Left lung (tissue), 14 donors: ENCODE data around the gene OR10K2. TPM values are rescaled to one million over a fixed set of nuclear protein-coding genes. Genes with fewer than 3 reads are reported as not detected.

Source experiments
- ATAC-seq: fragments of 200-7000 bp; cut with Tn5 transposase; one replicate; pipeline ENCODE4 v1.9.1; 2020; ENCODE audit warnings: moderate library complexity
- DNase-seq, 4 donors: peaks; one replicate each; pipeline ENCODE4 v3.0.0-alpha.2; 2013 to 2020
- H3K27ac ChIP-seq, 2 donors: fragments of 200-600 bp; sonication (generic) in 1 of 2; one replicate each; pipeline versions ENCODE4 v1.5.0 to v1.8.0; 2020 to 2021
- H3K27me3 ChIP-seq, 2 donors: fragments of 200-600 bp; sonication (generic) in 1 of 2; one replicate each; pipeline versions ENCODE4 v1.5.0 to v1.8.0; 2020 to 2021
- H3K36me3 ChIP-seq, 2 donors: fragments of 200-600 bp; sonication (generic) in 1 of 2; one replicate each; pipeline versions ENCODE4 v1.5.0 to v1.8.0; 2020 to 2021
- H3K4me1 ChIP-seq, 2 donors: fragments of 200-600 bp; one replicate each; pipeline ENCODE4 v1.8.0; 2021
- H3K4me3 ChIP-seq, 2 donors: fragments of 200-600 bp; sonication (generic) in 1 of 2; one replicate each; pipeline versions ENCODE4 v1.5.0 to v1.8.0; 2020 to 2021; ENCODE audit warnings: mild to moderate bottlenecking in 1 of 2
- H3K9me3 ChIP-seq, 2 donors: fragments of 200-600 bp; sonication (generic) in 1 of 2; one replicate each; pipeline versions ENCODE4 v1.5.0 to v1.8.0; 2020 to 2021
- intact Hi-C, 2 donors: fragments of 100-400 bp; cut with DNase I; formaldehyde crosslinking; loops; one replicate each; pipeline versions ENCODE4 v1.11.2 to v1.14.2; 2022
- long read RNA-seq, 12 donors: library from polyadenylated mRNA in 2 of 12; unstranded in 2 of 12; transcript quantifications; one replicate each; pipeline ENCODE4 v2.0.0 and lab custom pipeline, GENCODE V29; 2019 to 2026
- polyA plus RNA-seq, 6 donors: library from polyadenylated mRNA; unstranded; fragments of 120-200 nt; gene quantifications; one replicate each; pipeline ENCODE4 v1.2.1, GENCODE V29; 2013; ENCODE audit not compliant: insufficient read length in 6 of 6
- total RNA-seq, 2 donors: library from RNA; stranded (reverse); fragmentation: NEBNext Ultra II Directional; extraction: Animal tissue kit (Norgen Biotek cat#: 25700); gene quantifications; one replicate each; pipeline ENCODE4 v1.2.1, GENCODE V29; 2021
- TF ChIP-seq, protein P1 (sequence below), 2 donors: fragments of 200-600 bp; sonication (generic) in 1 of 2; IDR thresholded peaks; one replicate each; pipeline versions ENCODE4 v1.5.0 to v1.8.0; 2021; ENCODE audit warnings: antibody characterized with exemption in 2 of 2
- donor health status: DM: no; HTN: yes; CAD: no.
- donor health status: DM: no; HTN: no; CAD: no.

Gene OR10K2, protein sequence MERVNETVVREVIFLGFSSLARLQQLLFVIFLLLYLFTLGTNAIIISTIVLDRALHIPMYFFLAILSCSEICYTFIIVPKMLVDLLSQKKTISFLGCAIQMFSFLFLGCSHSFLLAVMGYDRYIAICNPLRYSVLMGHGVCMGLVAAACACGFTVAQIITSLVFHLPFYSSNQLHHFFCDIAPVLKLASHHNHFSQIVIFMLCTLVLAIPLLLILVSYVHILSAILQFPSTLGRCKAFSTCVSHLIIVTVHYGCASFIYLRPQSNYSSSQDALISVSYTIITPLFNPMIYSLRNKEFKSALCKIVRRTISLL
- not detected for total RNA-seq
- under 1 TPM in 1 of 6 donors, not detected in 5; 0.09 TPM for polyA plus RNA-seq
- long read RNA-seq, donor 1 = 0 reads
- long read RNA-seq, donor 2 = 0 reads
- long read RNA-seq, donor 3 = 0 reads
- long read RNA-seq, donor 4 = 0 reads
- long read RNA-seq, donor 5 = 0 reads
- long read RNA-seq, donor 6 = 0 reads
- long read RNA-seq, donor 7 = 0 reads
- long read RNA-seq, donor 8 = 0 reads
- long read RNA-seq, donor 9 = 0 reads
- long read RNA-seq, donor 10 = 0 reads
- long read RNA-seq, donor 11 = 0 reads
- long read RNA-seq, donor 12 = 0 reads

DNA sequence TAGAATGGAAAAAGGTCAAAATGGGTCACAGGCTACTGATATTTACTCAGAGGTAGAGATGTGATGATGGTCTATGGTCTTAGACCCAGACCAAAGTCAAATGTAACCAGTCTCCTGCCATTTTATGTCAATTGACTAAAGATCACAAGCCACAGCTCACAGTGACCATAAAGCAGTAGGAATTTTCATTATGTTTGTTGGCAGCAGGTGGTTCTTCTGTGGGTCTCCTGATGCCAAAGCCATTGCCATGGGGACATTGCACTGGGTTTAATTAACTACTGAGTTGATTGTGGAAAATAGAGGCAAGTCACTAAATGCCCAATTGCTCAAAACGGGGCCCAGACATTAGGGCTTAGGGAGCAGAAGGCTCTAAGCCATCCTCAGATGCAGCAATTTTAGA lies at the start of gene OR10K2:
Gene OR10K2 (minus strand): TSS at position 101 of the 400 bp plus-strand sequence. CDS start 5,371 bp downstream, outside the sequence.
- ATAC-seq (no peak), DNase-seq (no peak)
- H3K4me3 ChIP-seq = no peak within 1 kb of the TSS
- H3K4me1 ChIP-seq = peaks cover 0 to 12% of the 10 kb centered on the region in 2 donors
- H3K27ac ChIP-seq = no peak within 1 kb of the TSS
- peaks cover 0 to 8% of the 10 kb centered on the region in 2 donors for H3K9me3 ChIP-seq
- no peaks in the 10 kb centered on the region for H3K36me3 ChIP-seq
- TF ChIP-seq, protein P1, sequence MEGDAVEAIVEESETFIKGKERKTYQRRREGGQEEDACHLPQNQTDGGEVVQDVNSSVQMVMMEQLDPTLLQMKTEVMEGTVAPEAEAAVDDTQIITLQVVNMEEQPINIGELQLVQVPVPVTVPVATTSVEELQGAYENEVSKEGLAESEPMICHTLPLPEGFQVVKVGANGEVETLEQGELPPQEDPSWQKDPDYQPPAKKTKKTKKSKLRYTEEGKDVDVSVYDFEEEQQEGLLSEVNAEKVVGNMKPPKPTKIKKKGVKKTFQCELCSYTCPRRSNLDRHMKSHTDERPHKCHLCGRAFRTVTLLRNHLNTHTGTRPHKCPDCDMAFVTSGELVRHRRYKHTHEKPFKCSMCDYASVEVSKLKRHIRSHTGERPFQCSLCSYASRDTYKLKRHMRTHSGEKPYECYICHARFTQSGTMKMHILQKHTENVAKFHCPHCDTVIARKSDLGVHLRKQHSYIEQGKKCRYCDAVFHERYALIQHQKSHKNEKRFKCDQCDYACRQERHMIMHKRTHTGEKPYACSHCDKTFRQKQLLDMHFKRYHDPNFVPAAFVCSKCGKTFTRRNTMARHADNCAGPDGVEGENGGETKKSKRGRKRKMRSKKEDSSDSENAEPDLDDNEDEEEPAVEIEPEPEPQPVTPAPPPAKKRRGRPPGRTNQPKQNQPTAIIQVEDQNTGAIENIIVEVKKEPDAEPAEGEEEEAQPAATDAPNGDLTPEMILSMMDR (IDR thresholded peaks at IDR 0.05) = no peak
- intact Hi-C loops = no loop called here
- H3K27me3 ChIP-seq = no peaks in the 10 kb centered on the region

DNA sequence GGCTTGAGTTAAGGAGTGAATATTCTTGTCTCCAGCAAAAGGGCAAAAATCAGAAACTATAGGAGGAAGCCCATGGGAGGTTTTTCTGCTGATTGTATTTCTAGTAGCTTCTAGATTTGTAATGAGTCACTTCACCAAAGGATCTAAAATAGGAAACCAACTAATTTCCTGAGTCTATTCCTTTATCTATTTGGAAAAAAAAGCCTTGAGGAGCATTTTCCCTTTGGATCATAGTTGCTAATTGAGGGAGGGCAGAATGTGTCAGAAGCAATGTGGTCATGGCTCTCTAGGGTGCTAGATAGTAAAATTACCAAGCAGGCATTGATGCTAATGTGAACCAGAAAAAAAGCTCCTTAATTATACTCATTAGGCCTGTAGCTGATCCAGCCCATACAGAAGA lies 45.9 kb upstream of the OR10K2 start, which contains the start of gene OR10R2:
Gene OR10R2 (plus strand): TSS at position 301 of the 400 bp plus-strand sequence. CDS start 106 bp downstream, outside the sequence.
- DNase-seq = no peak
- TF ChIP-seq, protein P1 (IDR thresholded peaks at IDR 0.05) = no peak
- Histone ChIP-seq H3K4me3 (no peak within 1 kb of the TSS), H3K4me1 (no peaks in the 10 kb centered on the region), H3K27ac (no peak within 1 kb of the TSS), H3K36me3 (no peaks in the 10 kb centered on the region), H3K27me3 (no peaks in the 10 kb centered on the region), H3K9me3 (no peaks in the 10 kb centered on the region)
- intact Hi-C loops = no loop called here
- no peak for ATAC-seq

DNA sequence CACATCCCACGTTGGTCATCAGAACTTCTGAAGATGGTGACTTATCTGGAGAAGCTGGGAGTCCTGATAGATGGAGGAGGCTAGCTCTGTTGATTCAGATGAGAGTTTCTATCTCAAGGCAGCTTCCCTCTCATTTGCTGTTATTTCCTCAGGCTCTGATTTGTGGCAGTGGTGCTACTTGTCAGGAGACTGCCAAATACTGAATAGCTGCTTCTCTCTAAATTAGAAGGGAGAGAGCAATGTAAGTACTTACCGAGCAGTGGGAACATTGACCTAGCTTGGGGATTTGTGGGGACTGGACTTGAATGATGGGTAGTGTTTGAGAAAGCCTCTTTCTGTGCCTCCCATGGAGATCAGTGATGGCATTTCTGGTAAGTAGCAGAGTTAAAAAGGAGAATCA lies 35.5 kb upstream of the OR10K2 start, which contains the start of gene OR10K1:
Gene OR10K1 (plus strand): TSS at position 301 of the 400 bp plus-strand sequence. CDS start 3,728 bp downstream, outside the sequence.
- intact Hi-C loops = no loop called here
- H3K36me3 ChIP-seq = no peaks in the 10 kb centered on the region
- DNase-seq = no peak
- no peak within 1 kb of the TSS for H3K4me3 ChIP-seq
- H3K4me1 ChIP-seq = no peaks in the 10 kb centered on the region
- H3K27ac ChIP-seq = no peak within 1 kb of the TSS
- no peaks in the 10 kb centered on the region for H3K9me3 ChIP-seq
- no peak for ATAC-seq
- H3K27me3 ChIP-seq = no peaks in the 10 kb centered on the region
- TF ChIP-seq, protein P1 (IDR thresholded peaks at IDR 0.05) = no peak

DNA sequence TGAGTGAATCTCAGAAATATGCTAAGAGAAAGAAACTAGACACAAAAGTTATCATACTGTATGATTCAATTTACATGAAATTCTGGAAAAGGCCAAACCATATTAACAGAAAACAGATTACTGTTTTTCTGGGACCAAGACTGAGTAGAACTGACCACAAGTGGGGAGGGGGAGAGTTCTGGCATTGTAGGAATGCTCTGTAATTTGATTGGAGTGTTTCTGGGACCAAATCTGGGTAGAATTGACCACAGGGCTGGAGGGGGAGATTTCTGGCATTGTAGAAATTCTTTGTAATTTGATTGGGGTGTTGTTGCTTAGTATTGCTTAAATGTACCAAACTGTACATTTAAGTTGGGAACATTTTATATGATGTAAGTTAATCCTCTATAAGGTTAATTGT lies 32.2 kb upstream of the OR10K2 start:
- ATAC-seq (no peak), DNase-seq (no peak)
- Histone ChIP-seq H3K9me3 (no peaks in the 10 kb centered on the region), H3K36me3 (no peaks in the 10 kb centered on the region), H3K27me3 (no peaks in the 10 kb centered on the region), H3K27ac (no peak overlapping the region), H3K4me3 (no peak overlapping the region), H3K4me1 (no peaks in the 10 kb centered on the region)
- TF ChIP-seq, protein P1 (IDR thresholded peaks at IDR 0.05) = no peak
- intact Hi-C loops = no loop called here

DNA sequence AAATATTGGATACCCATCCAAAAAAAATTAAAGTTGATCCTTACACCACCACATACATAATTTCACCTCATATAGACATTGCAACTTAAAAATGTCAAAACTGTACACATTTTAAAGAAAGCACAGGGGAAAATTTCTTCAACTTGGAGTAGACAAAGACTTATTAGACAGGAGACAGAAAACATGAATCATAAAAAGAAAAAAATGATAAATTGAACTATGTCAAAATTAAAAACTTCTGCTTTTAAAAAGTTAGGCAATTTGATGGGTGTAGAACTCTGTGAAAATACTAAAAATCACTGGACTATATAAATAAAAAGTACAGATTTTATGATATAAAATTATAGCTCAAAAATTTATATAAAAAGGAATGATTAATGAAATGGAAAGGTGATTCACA lies 31.2 kb upstream of the OR10K2 start:
- intact Hi-C loops = no loop called here
- no peak overlapping the region for H3K4me3 ChIP-seq
- no peaks in the 10 kb centered on the region for H3K4me1 ChIP-seq
- ATAC-seq = no peak
- TF ChIP-seq, protein P1 (IDR thresholded peaks at IDR 0.05) = no peak
- H3K27me3 ChIP-seq = no peaks in the 10 kb centered on the region
- H3K9me3 ChIP-seq = no peaks in the 10 kb centered on the region
- no peak overlapping the region for H3K27ac ChIP-seq
- no peak for DNase-seq
- H3K36me3 ChIP-seq = no peaks in the 10 kb centered on the region
